Pulmonary artery endothelial cell (primary cell): Measurements from ENCODE around the gene IFNG. TPM values are rescaled to one million over a fixed set of nuclear protein-coding genes. Genes with fewer than 3 reads are reported as not detected.
"Not testable (repeated sequence)": the region's sequence is repeated elsewhere in the genome, so short reads cannot be mapped to it uniquely, and the experiment has no call there.

ENCODE experiments used
- DNase-seq: peaks from one replicate; pipeline ENCODE4 v3.0.0-alpha.2; 2011; ENCODE audit warnings: low read depth, low spot score
- total RNA-seq: library from RNA; depleted of rRNA; stranded (reverse); fragments of >200 nt; gene quantifications from 2 replicates; pipeline ENCODE4 v1.2.3, GENCODE V29; 2014

IFNG gene
- total RNA-seq: not detected in 2 replicates

DNA sequence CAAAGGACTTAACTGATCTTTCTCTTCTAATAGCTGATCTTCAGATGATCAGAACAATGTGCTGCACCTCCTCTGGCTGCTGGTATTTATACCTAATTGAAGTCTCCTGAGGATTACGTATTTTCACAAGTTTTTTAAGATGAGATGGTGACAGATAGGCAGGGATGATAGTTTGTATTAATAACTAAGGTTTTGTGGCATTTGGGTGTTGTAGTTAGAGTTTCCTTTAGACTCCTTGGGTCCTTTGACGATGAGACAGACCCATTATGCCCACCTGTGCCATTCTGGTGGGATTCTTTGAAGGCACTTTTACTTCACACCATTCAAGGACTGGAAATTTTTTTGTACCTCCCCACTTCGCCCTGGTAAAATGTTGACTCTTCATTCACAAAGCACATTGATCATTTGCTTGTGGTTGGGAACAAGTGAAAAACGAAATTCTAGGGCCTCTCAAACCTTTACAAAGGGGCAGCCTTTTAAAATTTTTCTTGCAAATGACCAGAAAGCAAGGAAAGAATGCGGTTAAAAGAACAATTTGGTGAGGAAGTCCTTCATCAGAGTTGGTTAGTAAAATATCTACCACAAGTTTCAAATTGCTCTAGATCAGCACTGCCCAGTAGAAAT lies at the start of gene IFNG:
Gene IFNG (minus strand): TSS at position 60 of the 624 bp plus-strand sequence. CDS start 125 bp downstream, outside the sequence.
- DNase-seq: no peak

DNA sequence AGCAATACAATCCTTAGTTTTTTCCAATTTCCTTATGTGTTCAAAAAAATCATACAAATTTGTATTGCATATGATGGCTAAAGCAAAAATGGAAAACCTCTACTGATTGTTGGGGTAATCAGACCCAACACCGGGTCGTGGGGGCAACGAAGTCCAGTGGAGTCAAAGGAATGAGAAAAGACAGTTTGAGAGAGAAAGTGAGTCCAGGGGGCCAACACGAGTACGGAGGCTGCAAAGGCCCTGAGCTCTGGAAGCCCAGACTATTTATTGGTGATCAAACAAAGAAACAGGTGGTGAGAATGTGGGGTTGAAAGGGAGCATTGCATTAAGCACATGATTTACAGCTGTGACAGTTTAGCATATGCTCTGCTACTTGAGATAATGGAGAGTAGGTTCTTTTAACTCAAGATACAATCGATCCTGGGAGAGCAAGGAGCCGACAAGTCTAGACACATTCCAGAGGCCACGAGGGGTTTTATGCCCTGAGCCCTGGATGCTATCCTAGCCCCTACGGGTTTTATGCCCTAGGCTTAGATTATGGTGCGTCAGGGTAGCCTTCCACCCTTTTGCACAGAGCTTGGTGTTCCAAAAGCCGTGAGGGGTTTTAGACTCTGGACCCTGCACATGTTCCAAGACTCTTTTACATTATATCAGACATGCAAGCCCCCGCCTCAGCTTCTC lies 49.6 kb upstream of the IFNG start:
- DNase-seq: not testable (repeated sequence)

DNA sequence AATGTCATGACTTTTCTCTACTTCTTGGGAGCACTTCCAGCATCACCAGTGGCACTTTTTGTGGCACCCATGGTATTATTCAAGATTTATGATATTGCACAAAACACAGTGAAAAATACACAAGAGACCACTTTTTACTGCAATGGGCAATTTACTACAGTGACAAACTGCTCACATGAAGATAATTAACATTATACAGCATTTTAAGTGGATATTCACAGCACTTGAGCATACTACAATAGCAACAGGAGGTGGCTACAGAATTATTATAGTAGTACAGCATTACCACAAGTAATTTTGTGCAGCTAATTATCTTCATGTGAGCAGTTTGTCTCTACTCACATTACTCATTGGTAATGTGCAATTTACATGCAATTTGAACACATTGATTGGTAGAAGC lies 47.7 kb upstream of the IFNG start:
- DNase-seq: no peak

DNA sequence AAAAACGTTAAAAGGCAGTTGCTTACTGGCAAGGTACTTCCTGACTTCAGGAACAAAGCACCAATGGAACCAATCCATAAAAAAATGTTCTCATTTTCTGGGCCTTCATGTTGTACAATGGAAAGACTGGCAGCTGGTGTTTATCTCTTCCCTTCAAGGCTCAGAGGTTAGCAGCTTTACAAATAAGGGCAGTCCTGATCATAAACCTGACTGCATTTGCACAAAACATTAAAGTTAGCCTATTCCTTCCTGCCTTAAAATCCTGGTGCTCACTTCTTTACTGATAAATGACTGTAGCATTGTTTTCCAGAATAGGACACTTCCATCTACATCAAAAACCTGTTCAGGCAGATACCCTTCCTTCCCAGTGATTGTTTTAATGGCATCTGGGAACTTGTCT lies 46.9 kb upstream of the IFNG start:
- DNase-seq: no peak

DNA sequence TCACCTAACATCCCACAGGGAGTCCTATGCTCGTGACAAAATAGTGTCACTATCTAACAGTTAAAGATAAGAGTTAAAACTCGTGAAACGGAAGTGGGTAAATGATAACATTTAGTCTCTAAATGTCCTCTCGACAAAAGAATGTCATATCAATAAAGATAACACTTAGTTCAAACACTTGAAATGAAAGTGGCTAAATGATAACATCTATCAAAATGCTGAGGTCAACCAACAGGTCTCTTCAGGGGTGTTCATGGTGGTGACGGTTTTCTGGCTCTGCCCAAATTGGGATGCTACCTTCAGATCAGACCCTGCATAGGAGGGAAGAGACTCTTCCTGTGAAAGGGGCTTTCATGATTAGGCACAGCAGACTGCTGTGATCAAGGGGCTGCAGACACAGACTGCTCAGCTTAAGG lies 43.9 kb upstream of the IFNG start:
- DNase-seq: no peak

DNA sequence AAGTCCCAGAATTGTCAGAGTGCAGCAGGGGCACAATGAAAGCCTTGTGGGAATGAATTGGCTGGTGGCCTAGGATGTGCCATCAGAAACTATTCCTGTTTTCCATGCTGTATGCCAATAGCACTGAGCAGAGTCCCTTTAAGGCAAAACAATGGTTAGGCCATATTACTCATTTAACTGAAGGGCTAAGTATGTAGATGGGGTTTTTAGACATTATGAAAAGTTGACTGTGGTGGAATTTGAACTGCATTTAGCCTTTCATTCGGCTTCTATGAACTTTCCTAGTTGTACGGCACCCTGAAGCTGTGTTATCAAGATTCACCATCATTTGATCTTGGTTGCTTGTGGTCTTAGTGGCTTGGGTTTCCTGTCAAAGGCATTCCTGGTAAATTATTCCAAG lies 41.3 kb upstream of the IFNG start:
- DNase-seq: no peak

DNA sequence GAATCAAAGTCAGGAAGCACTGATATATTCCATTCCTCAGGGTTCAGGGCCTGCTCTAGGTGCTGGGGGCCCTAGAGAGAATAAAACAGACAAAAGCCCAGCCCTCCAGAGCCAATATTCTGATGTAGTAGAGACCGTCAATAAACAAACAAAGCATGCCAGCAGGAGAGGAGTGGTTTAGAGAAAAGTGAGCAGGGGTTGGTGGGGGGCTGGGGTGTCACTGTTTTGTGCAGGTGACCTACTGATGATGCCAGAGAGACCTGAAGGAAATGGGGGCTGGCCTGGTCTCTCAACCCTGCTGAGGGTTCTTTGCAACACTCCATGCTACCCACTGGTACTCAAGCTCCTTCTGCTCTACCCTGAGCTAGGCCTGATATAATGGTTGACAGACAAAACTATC lies 39.6 kb upstream of the IFNG start:
- no peak for DNase-seq

DNA sequence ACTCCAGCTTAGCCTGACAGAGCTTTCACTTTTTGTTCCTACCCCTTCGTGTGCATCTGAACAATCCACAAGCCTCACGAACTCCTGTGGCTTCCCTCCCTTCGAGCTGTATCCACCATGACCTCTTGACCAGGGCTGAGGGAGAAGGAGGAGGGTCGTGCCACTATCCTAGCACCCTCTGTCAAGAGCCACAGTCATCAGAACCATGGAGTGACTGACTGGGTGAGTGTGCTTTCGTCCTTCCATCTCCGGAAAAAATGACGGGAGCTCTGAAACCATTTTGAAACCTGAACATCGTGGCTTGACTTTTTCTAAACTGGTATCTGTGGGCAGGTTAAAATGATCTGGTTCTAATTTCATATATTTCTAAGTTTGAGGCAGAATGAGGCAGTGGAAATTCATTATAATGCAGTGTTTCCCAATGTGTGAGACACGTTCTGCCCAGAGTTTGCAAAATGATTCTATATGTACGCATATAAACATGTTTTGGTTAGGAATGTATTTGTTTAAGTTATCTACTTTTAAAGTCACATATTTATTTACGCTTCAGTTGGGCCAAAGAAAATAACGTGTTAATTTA lies 39.1 kb upstream of the IFNG start:
- DNase-seq: no peak

DNA sequence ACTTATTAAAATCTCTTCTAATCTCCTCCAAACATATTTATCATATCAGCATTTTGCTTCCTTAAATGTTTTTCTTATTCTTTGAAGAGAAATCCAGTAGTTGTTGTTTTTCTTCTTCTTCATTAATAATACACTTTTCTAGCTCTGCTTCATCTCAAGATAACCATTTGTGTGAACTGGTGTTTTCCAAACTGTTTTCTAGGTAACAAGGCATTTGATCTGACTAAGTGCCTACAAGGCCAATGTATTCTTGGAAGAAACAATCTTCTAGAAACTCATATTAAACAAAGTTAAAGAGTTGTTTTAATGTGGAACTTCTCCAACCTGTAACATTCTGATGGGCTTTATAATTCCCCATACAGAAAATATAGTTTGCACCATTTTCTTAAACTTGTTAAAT lies 30.8 kb upstream of the IFNG start:
- no peak for DNase-seq

DNA sequence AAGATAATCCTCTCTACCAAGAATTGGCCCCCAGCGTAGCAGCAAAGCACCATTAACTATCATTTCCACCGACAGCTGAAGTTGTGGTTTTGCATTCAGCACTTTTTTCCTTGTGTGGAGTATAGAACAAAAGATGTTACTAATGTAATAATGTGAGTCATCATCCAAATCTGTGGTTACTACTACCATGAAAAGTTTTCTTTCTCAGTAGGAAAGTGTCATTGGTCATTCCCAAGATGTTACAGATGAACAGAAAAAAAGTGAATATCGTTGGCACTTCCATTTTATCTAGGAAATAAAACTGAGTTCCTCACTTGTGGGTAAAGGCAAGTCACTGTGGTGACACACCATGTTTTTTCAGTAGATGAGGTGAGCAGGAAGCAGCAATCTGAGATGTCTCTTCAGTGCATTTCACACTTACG lies 30.3 kb upstream of the IFNG start:
- DNase-seq: no peak

DNA sequence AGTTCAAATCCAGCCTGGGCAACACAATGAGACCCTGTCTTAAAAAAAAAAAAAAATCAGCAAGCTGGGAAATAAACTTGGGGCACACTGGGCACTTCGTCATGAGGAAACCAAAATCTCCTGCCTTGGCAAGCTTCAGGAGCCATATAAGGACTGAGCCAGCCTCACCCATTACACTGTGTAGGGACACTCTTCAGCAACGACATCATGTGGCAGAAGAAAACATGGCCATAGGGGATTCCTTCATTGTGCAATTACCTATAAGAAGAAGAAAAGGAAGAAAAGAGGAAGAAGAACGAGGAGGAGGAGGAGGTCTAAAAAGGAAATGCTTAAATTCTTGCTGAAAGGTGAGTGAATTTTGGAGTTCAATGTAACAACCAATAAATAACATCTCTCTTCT lies 26.1 kb upstream of the IFNG start:
- no peak for DNase-seq

DNA sequence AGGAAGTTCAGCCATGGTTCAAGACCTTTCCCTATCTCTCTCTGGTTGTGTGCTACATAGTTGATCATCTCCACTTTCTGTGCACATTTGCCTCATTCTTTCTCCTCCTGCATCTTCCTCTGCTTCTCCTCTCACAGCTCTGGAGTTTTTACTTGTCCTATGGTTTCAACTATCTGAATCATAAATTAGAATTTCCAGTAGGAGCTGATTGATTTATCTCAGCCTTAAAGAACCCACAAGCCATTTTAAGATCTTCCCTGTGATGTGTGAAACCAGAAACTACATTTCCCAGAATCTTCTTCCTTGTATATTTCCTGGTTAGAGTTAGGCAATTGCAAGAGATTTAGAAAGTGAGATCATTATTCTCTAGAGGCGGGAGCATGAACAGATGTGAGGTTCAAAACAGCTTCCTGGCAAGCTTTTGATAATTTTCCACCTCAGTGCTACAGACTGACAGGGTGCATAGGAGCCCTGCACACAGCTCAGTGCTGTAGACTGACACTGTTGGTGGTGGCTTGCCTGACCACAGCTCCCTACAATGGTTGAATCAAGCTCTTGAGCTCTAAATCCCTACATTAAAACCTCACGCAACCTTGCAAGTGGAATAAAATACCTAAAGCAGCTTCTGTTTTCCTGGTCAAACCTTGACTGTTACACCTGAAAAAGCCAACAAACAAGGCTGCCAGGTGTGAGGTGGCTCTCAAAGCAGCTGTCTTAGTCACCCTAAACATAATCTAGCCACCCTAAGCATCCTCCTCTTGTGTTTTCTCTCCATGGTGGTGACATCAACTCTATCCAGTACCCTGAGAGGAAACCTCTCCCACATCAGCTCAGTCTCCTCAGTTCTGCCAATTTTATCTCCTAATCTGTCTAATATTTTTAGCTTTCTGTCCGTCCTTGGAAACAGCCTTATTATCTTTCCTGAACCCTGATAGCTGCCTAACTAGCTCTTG lies 21.5 kb upstream of the IFNG start:
- no peak for DNase-seq

DNA sequence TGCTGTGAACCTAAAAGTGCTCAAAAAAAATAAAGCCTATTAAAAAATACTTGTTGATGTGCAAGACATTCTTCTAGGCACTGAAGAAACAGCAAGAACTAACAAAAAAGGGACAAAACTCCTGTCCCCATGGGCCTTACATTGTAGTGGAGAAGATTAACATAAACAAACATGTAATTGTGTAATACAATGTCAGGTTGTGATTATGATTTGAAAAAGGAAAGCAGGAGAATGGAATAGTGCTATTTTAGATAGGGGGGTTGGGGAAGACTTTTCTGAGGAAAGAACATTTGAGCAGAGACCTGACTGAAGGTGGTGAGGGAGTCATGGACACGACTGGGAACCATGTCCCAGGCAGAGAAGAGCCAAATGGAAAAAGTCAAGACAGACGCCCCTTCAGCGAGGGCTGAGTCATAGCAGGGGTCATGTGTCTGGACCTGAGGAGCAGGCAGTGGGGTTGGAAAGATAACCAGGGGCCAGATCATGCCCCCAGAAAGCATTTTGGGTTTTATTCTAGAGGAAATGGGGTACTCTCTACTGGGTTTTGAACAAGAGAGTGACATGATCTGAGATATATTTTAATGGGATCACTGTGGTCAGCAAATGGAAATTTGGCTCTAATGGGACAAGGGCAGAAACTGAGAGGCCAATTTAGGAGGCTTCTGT lies 19.4 kb upstream of the IFNG start:
- no peak for DNase-seq

DNA sequence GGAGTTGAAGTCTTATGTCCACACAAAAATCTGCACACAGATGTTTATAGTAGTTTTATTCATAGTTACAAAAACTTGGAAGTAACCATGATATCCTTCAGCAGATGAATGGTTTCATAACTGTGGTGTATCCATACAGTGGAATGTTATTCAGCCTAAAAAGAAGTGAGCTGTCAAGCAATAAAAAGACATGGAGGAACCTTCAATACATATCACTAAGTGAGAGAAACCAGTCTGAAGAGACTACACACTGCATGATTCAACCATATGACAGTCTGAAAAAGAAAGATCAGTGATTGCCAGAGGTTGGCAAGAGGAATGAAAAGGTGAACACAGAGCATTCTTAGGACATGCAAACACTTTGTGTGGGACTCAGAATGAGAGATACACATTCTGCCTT lies 18.6 kb upstream of the IFNG start:
- DNase-seq: no peak

DNA sequence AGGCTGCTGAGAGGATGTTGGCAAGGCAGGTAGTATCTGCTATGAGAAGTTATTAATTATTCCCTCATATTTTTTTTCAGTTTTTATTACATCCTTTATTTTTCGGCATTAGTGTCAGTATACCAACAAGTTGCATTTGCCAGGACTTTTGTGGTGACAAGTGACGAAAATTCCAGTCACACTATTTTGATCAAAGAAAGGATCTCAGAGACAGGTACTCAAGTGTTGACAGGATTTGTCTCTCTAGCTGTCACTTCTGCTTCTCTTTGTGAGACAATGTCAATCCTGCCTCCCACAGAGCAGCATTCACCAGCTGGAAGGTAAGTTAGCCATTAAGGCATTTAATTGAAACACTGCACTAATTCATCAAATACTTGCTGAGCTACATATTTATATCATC lies 18.0 kb upstream of the IFNG start:
- DNase-seq: no peak

DNA sequence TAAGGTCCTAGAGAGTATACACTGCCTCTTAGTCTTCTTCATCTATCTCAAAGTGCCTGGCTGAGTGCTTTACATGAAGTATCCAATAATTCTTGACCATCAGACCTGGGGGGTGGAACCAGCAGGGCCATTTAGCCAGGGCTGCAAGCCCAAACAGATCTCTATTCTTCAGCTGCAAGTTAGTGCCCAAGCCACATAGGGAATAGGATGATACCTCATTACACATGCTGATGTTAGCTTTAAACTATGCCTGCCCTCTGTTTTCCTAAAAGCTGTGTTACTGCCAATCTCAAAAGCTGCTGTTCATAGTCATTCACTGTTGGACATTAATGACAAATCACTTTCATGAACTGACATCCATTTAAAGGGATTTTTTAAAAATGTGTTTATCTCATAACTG lies 16.7 kb upstream of the IFNG start:
- DNase-seq: no peak

DNA sequence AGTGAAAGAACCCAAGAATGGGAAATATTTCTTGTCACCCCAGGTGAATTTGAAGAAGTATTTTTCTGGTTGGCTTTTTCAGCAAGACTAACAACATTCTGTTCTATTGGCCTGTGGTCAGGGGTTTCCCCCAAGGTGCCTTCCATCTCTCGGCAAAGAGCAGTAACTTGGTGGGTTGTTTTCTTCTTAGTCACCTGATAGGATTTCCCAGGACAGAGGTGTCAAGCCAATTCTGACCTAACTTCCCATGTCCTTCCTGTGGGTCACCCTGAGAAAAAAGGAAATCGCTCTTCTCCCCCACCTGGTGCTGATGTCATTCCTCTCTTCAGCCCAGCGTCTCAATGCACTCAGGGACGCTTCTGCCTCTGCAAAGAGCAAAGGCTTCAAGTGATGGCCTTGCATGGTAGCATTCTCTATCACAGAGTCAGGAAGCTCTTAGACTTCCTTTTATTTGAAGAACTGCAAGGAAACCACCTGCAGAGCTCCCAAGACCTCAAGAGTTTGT lies 16.1 kb upstream of the IFNG start:
- DNase-seq: no peak

DNA sequence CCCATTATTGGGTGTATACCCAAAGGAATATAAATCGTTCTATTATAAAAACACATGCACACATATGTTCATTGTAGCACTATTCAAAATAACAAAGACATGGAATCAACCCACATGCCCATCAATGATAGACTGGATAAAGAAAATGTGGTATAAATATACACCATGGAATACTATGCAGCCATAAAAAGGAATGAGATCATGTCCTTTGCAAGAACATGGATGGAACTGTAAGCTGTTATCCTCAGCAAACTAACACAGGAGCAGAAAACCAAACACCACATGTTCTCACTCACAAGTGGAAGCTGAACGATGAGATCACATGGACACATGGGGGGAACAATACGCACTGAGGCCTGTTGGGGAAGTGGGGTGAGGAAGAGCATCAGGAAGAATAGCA lies 15.2 kb upstream of the IFNG start:
- not testable (repeated sequence) for DNase-seq

DNA sequence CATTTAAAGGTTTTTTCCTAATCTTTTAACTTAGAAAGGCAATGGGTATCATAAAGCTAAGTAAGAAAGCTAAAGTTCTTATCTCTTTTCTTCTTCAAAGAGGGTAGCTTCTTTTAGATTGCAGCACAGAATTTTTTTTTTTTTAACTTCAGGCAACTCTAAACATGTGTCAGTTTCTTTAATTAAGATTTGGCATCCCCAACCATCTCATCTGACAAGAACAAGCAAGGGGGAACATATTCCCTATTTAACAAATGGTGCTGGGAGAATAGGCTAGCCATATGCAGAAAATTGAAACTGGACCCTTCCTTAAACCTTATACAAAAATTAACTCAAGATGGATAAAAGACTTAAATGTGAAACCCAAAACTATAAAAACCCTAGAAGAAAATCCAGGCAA lies 14.3 kb upstream of the IFNG start:
- no peak for DNase-seq

DNA sequence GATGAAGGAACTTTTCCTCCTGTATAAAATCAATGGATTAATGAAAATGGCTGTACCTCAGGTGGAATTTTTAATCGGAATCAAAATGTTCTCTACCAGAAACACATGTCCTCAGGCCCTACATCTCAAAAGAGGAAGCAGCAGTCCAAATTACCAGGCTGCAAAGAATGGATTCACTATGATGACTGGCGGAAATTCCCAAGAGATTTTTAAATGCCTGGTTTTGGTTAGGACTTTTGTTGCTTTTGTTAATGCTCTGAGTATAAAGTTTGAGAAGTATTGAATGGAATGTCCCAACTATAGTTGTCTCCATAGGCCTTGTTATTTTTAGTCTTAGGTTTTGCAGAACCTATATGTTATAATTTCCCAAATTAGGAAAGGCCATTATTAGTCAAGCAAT lies 11.2 kb upstream of the IFNG start:
- no peak for DNase-seq

DNA sequence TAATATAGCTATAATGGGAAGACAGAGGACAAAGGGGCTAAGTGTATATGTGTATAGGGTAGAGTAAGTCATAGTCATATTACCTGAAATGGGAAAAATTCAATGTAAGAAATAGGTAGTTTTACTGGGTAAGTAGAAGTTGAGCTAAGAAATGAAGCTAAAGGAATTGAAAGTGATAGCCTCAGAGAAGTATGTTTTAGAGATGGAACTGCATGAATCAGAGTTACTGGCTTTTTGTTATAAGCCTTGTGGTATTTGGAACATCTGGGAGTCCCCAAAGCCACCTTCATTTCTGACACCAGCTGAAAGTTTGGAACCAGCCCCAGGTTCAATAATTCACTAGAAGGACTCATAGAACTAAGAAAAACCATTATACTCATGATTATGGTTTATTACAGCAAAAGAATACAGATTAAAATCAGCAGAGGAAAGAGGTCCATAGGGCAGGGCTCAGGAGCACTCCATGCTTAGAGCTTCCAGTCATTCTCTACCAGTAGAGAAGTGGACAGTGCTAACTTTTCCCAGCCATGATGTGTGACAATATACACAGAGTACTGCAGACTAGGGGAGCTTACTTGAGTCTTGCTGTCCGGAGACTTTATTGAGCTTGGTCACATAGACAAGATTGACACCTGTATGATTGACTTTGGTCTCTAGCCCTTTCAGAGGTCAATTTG lies 9.8 kb upstream of the IFNG start:
- DNase-seq: no peak
